GM12878 (cell line): ENCODE results near the gene GNAZ. TPM values are rescaled to one million over a fixed set of nuclear protein-coding genes. Genes with fewer than 3 reads are reported as not detected.

Experiments used
- ATAC-seq: fragments of 200-7000 bp; cut with Tn5 transposase; 3 replicates; pipeline ENCODE4 v1.9.1; 2020; ENCODE audit warnings: mild to moderate bottlenecking, moderate library complexity
- BruUV-seq: library from RNA; stranded (reverse); fragments of 400-500 nt; replicated peaks from 2 replicates; lab custom pipeline; 2021; lab: Mats Ljungman, UMichigan
- CTCF ChIA-PET: fragments of 300-600 bp; sonication (Branson Sonifier 250); formaldehyde crosslinking; extraction: SDS; loops from one replicate; lab custom pipeline; 2021; ENCODE audit warnings: inconsistent platforms; lab: Yijun Ruan, JAX
- POLR2A ChIA-PET: fragments of 350-600 bp; formaldehyde crosslinking; extraction: SDS; loops from one replicate; lab custom pipeline; 2021; ENCODE audit warnings: inconsistent platforms; lab: Charles Lee
- RAD21 ChIA-PET: fragments of 300-600 bp; sonication (Branson Sonifier 250); formaldehyde crosslinking; loops from one replicate; lab custom pipeline; 2023; ENCODE audit warnings: antibody characterized with exemption; ENCODE audit not compliant: unreplicated experiment; lab: Charles Lee
- SMC1A ChIA-PET: fragments of 300-600 bp; sonication (Branson Sonifier 250); formaldehyde crosslinking; loops from one replicate; lab custom pipeline; 2023; ENCODE audit not compliant: unreplicated experiment, uncharacterized antibody; lab: Charles Lee
- DNase-seq: peaks from one replicate; pipeline ENCODE4 v3.0.0-alpha.2; 2011; ENCODE audit warnings: low read depth, low spot score
- FAIRE-seq: peaks from 3 replicates; lab custom pipeline; 2011; peaks lifted over from hg19 to GRCh38; lab: Jason Lieb, UNC
- H2AFZ ChIP-seq: 2 replicates; pipeline ENCODE4 v1.6.0; 2011; ENCODE audit warnings: low read depth, low read length, control low read depth; ENCODE audit not compliant: control insufficient read depth
- H3K27ac ChIP-seq: 2 replicates; pipeline ENCODE4 v1.5.1; 2011; ENCODE audit warnings: control low read depth; ENCODE audit not compliant: control insufficient read depth, insufficient read depth
- H3K27me3 ChIP-seq, 2 experiments: replicated peaks in 1 of 2; 2 replicates each; pipeline versions ENCODE4 v1.6.0 to v1.6.1; 2011; ENCODE audit warnings: low read length in 1 of 2; ENCODE audit not compliant: control insufficient read depth in 2 of 2, insufficient read depth in 2 of 2
- H3K36me3 ChIP-seq, 2 experiments: 2 replicates each; pipeline ENCODE4 v1.5.1; 2011; ENCODE audit warnings: low read length in 1 of 2; ENCODE audit not compliant: control insufficient read depth in 2 of 2, insufficient read depth in 2 of 2
- H3K4me1 ChIP-seq: 2 replicates; pipeline ENCODE4 v1.6.1; 2011; ENCODE audit warnings: mild to moderate bottlenecking, low read length, moderate library complexity, mixed read lengths; ENCODE audit not compliant: control insufficient read depth, insufficient read depth
- H3K4me2 ChIP-seq: 2 replicates; pipeline ENCODE4 v1.6.0; 2011; ENCODE audit warnings: control low read depth; ENCODE audit not compliant: control insufficient read depth, insufficient read depth
- H3K4me3 ChIP-seq: fragments of 200-600 bp; sonication (generic); 2 replicates; pipeline ENCODE4 v1.5.1; 2016
- H3K79me2 ChIP-seq: 2 replicates; pipeline ENCODE4 v1.6.0; 2011; ENCODE audit warnings: low read length; ENCODE audit not compliant: control insufficient read depth, insufficient read depth
- H3K9ac ChIP-seq: 2 replicates; pipeline ENCODE4 v1.8.0; 2011; ENCODE audit warnings: low read length, control low read depth, mixed read lengths; ENCODE audit not compliant: control insufficient read depth, insufficient read depth
- H3K9me3 ChIP-seq: replicated peaks from 3 replicates; pipeline ENCODE4 v1.5.1; 2011; ENCODE audit warnings: mild to moderate bottlenecking, low read length; ENCODE audit not compliant: control insufficient read depth, insufficient read depth
- H4K20me1 ChIP-seq: 2 replicates; pipeline ENCODE4 v1.6.0; 2011; ENCODE audit not compliant: control insufficient read depth, insufficient read depth
- BRCA1 ChIP-seq: IDR thresholded peaks from 2 replicates; pipeline ENCODE4 v1.6.1; 2011; ENCODE audit warnings: low read depth, low read length, improper control_type of control experiment
- CHD2 ChIP-seq: IDR thresholded peaks from 2 replicates; pipeline ENCODE4 v1.6.1; 2011; ENCODE audit warnings: low read depth, low read length, improper control_type of control experiment, borderline replicate concordance
- CHD4 ChIP-seq: fragments of 200-600 bp; sonication (generic); IDR thresholded peaks from 2 replicates; pipeline ENCODE4 v1.6.1; 2016; ENCODE audit warnings: mild to moderate bottlenecking
- CREM ChIP-seq: IDR thresholded peaks from 2 replicates; pipeline ENCODE4 v1.6.1; 2014; ENCODE audit warnings: antibody characterized with exemption, low read depth
- ESRRA ChIP-seq: IDR thresholded peaks from 2 replicates; pipeline ENCODE4 v1.6.1; 2012; ENCODE audit warnings: mild to moderate bottlenecking, low read length, improper control_type of control experiment
- ETV6 ChIP-seq, 2 experiments: fragments of 450-650 bp in 1 of 2; IDR thresholded peaks in 1 of 2; conservative IDR thresholded peaks in 1 of 2; 2 replicates each; pipeline ENCODE4 v1.6.1; 2014; ENCODE audit warnings: antibody characterized with exemption in 1 of 2, borderline replicate concordance in 1 of 2, low read depth in 1 of 2, mild to moderate bottlenecking in 1 of 2, moderate library complexity in 1 of 2
- HDGF ChIP-seq: fragments of 450-650 bp; IDR thresholded peaks from 2 replicates; pipeline ENCODE4 v1.6.1; 2016; ENCODE audit warnings: antibody characterized with exemption
- HSF1 ChIP-seq: fragments of 150-350 bp; IDR thresholded peaks from 2 replicates; pipeline ENCODE4 v1.6.1; 2014; ENCODE audit warnings: mild to moderate bottlenecking, low read depth, low read length
- LARP7 ChIP-seq: fragments of 450-650 bp; IDR thresholded peaks from 2 replicates; pipeline ENCODE4 v1.6.1; 2017; ENCODE audit warnings: mild to moderate bottlenecking
- MAX ChIP-seq: IDR thresholded peaks from 2 replicates; pipeline ENCODE4 v1.6.1; 2012; ENCODE audit warnings: low read depth, low read length, improper control_type of control experiment
- RB1 ChIP-seq: fragments of 450-650 bp; formaldehyde crosslinking; IDR thresholded peaks from 2 replicates; pipeline ENCODE4 v1.6.1; 2017; ENCODE audit warnings: mild to moderate bottlenecking, borderline replicate concordance
- SIN3A ChIP-seq: IDR thresholded peaks from 2 replicates; pipeline ENCODE4 v1.6.1; 2012; ENCODE audit warnings: low read depth, low read length, improper control_type of control experiment
- SMC3 ChIP-seq: IDR thresholded peaks from 2 replicates; pipeline ENCODE4 v1.6.1; 2011; ENCODE audit warnings: low read length, improper control_type of control experiment, borderline replicate concordance
- SRF ChIP-seq, 2 experiments: IDR thresholded peaks; 2 replicates each; pipeline ENCODE4 v1.6.1; 2011; ENCODE audit warnings: low read depth in 2 of 2, low read length in 2 of 2, mild to moderate bottlenecking in 1 of 2, moderate library complexity in 1 of 2
- TCF12 ChIP-seq: IDR thresholded peaks from 2 replicates; pipeline ENCODE4 v1.6.1; 2011; ENCODE audit warnings: low read depth, mild to moderate bottlenecking, low read length
- WGBS: methylation state at CpG from one replicate; pipeline ENCODE4 v1.1.6; 2016; ENCODE audit warnings: low lambda C conversion rate; ENCODE audit not compliant: insufficient replicate concordance, insufficient coverage; ENCODE audit errors: missing lambda C conversion rate; 5-methylcytosine and 5-hydroxymethylcytosine counted together
- in situ Hi-C: fragments of 300-500 bp; cut with MboI; formaldehyde crosslinking; loops from 9 replicates; pipeline ENCODE4 v1.14.3; 2018; ENCODE audit warnings: mixed read lengths
- intact Hi-C: fragments of 100-400 bp; cut with micrococcal nuclease; formaldehyde crosslinking; loops from one replicate; pipeline ENCODE4 v1.14.2; 2022; ENCODE audit not compliant: unreplicated experiment
- polyA plus RNA-seq, 11 experiments: library from polyadenylated mRNA; depleted of rRNA in 4 of 11; unstranded in 6 of 11; stranded (reverse) in 5 of 11; fragments of >200 nt; fragmentation: Nextera tagmentation in 4 of 11; fragmentation: Illumina TruSeq in 1 of 11; extraction: Ambion mirVana in 4 of 11; extraction: Trizol in 1 of 11; gene quantifications; 1 replicate in 1 of 11; 2 replicates in 10 of 11; pipeline versions ENCODE4 v1.2.1 to v1.2.3, GENCODE V29; 2011 to 2016; ENCODE audit warnings: inconsistent platforms in 2 of 11, missing spikeins in 2 of 11, low read depth in 1 of 11
- total RNA-seq, 4 experiments: library from RNA; depleted of rRNA in 3 of 4; stranded (reverse); fragments of >200 nt in 3 of 4; fragmentation: Illumina TruSeq in 1 of 4; extraction: Trizol in 1 of 4; gene quantifications; 2 replicates each; pipeline versions ENCODE4 v1.2.1 to v1.2.3, GENCODE V29; 2013 to 2021
- TF ChIP-seq, protein P1 (sequence below): fragments of 450-650 bp; formaldehyde crosslinking; IDR thresholded peaks from 2 replicates; pipeline ENCODE4 v1.4.0; 2020; ENCODE audit warnings: mild to moderate bottlenecking, moderate library complexity
- TF ChIP-seq, protein P2 (sequence below), 3 experiments: IDR thresholded peaks in 2 of 3; conservative IDR thresholded peaks in 1 of 3; 2 replicates each; pipeline ENCODE4 v1.5.1; 2011; ENCODE audit warnings: low read depth in 3 of 3, low read length in 3 of 3, mild to moderate bottlenecking in 3 of 3, control low read depth in 2 of 3, moderate library complexity in 2 of 3, inconsistent platforms in 1 of 3, mixed read lengths in 1 of 3; ENCODE audit not compliant: control insufficient read depth in 2 of 3, insufficient read depth in 1 of 3; ENCODE audit errors: extremely low read depth in 1 of 3

Gene GNAZ
- total and polyA plus RNA-seq, 10 of the 15 experiments (the other 5 are each of a cell fraction or from before 2014, with no cell fraction given) = 0.09 to 1.0 (median 0.44) TPM; not detected in 1

- Histone ChIP-seq H3K9me3 (peaks cover 1% of the 10 kb centered on the region; the same call in 2 of the 3 replicates), H3K27me3 (no peaks in the 10 kb centered on the region), H3K79me2 (no peaks in the 10 kb centered on the region), H3K9ac (no peak overlapping the region), H3K4me3 (no peak overlapping the region), H3K27ac (no peak overlapping the region; the same call in 1 of the 2 replicates), H3K4me1 (peaks cover 13% of the 10 kb centered on the region), H3K4me2 (peak overlapping the region; percentile 74), H4K20me1 (no peaks in the 10 kb centered on the region), H3K36me3 (no peaks in the 10 kb centered on the region), H2AFZ (peak overlapping the region; percentile 35)
- ChIA-PET CTCF (no interaction called here), SMC1A (interaction anchor here (1.4 kb wide), 2 partner anchors 14 to 15 kb away, joined by 3 to 7 read pairs; partner anchors contain the start of gene GNAZ), RAD21 (interaction anchor here (0.7 kb wide), 1 partner anchor 94 kb away, joined by 3 read pairs; no protein-coding TSS in a partner anchor), POLR2A (no interaction called here)
- WGBS = 69% methylated on average over 8 of the region's 8 CpGs
- intact Hi-C loops = no loop called here
- BruUV-seq = no TSS peak
- FAIRE-seq (no peak), DNase-seq (no peak), ATAC-seq (peak; percentile 21)
- in situ Hi-C loops = no loop called here
- TF ChIP-seq CHD2 (no peak), HDGF (peak; percentile 73; the same call in 1 of the 2 replicates), LARP7 (0 out of 2 replicates have a peak, but pooled peaks have one; percentile 45), SMC3 (no peak), TCF12 (no peak), SRF (IDR thresholded peaks at IDR 0.05; ENCODE audit: low read depth in 2 of 2, low read length in 2 of 2) (no peak), CREM (no peak), ESRRA (0 out of 2 replicates have a peak, but pooled peaks have one; percentile 61), CHD4 (no peak), RB1 (no peak), ETV6 (conservative IDR thresholded peaks at IDR 0.05 in 1 of 2, IDR thresholded peaks at IDR 0.05 in 1 of 2; ENCODE audit: borderline replicate concordance in 1 of 2, low read depth in 1 of 2) (no peak), MAX (peak; percentile 18; the same call in 1 of the 2 replicates), SIN3A (no peak), HSF1 (no peak), BRCA1 (no peak)
- TF ChIP-seq, protein P1, sequence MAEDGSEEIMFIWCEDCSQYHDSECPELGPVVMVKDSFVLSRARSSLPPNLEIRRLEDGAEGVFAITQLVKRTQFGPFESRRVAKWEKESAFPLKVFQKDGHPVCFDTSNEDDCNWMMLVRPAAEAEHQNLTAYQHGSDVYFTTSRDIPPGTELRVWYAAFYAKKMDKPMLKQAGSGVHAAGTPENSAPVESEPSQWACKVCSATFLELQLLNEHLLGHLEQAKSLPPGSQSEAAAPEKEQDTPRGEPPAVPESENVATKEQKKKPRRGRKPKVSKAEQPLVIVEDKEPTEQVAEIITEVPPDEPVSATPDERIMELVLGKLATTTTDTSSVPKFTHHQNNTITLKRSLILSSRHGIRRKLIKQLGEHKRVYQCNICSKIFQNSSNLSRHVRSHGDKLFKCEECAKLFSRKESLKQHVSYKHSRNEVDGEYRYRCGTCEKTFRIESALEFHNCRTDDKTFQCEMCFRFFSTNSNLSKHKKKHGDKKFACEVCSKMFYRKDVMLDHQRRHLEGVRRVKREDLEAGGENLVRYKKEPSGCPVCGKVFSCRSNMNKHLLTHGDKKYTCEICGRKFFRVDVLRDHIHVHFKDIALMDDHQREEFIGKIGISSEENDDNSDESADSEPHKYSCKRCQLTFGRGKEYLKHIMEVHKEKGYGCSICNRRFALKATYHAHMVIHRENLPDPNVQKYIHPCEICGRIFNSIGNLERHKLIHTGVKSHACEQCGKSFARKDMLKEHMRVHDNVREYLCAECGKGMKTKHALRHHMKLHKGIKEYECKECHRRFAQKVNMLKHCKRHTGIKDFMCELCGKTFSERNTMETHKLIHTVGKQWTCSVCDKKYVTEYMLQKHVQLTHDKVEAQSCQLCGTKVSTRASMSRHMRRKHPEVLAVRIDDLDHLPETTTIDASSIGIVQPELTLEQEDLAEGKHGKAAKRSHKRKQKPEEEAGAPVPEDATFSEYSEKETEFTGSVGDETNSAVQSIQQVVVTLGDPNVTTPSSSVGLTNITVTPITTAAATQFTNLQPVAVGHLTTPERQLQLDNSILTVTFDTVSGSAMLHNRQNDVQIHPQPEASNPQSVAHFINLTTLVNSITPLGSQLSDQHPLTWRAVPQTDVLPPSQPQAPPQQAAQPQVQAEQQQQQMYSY (CRISPR knock-in tag) = no peak
- TF ChIP-seq, protein P2, sequence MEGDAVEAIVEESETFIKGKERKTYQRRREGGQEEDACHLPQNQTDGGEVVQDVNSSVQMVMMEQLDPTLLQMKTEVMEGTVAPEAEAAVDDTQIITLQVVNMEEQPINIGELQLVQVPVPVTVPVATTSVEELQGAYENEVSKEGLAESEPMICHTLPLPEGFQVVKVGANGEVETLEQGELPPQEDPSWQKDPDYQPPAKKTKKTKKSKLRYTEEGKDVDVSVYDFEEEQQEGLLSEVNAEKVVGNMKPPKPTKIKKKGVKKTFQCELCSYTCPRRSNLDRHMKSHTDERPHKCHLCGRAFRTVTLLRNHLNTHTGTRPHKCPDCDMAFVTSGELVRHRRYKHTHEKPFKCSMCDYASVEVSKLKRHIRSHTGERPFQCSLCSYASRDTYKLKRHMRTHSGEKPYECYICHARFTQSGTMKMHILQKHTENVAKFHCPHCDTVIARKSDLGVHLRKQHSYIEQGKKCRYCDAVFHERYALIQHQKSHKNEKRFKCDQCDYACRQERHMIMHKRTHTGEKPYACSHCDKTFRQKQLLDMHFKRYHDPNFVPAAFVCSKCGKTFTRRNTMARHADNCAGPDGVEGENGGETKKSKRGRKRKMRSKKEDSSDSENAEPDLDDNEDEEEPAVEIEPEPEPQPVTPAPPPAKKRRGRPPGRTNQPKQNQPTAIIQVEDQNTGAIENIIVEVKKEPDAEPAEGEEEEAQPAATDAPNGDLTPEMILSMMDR (IDR thresholded peaks at IDR 0.05 in 2 of 3, conservative IDR thresholded peaks at IDR 0.05 in 1 of 3; ENCODE audit: control insufficient read depth in 2 of 3, extremely low read depth in 1 of 3, insufficient read depth in 1 of 3, low read depth in 3 of 3, low read length in 3 of 3) = no peak
Observed at GRCh38 chr22:23053912-23054530, 16.3 kb upstream of the GNAZ start.
